CD14-positive monocyte (primary cell): ENCODE data around the gene TBPL2. TPM values are rescaled to one million over a fixed set of nuclear protein-coding genes. Genes with fewer than 3 reads are reported as not detected.

Experiments used
- DNase-seq, 3 donors: peaks; one replicate each; pipeline ENCODE4 v3.0.0-alpha.2; 2011 to 2022
- H2AFZ ChIP-seq: 2 replicates; pipeline ENCODE4 v1.6.0; 2012; ENCODE audit warnings: mild to moderate bottlenecking, low read depth, low read length, inconsistent platforms; ENCODE audit not compliant: insufficient read depth, poor library complexity, severe bottlenecking
- H3K27ac ChIP-seq, 2 donors: 1 replicate in 1 of 2; 2 replicates in 1 of 2; pipeline ENCODE4 v1.5.1; 2012 to 2013; ENCODE audit warnings: low read length in 2 of 2, control low read depth in 1 of 2, inconsistent platforms in 1 of 2, low read depth in 1 of 2, mild to moderate bottlenecking in 1 of 2
- H3K27me3 ChIP-seq, 2 donors: one replicate each; pipeline versions ENCODE4 v1.6.0 to v1.6.1; 2011 to 2013; ENCODE audit warnings: low read length in 2 of 2; ENCODE audit not compliant: control insufficient read depth in 2 of 2, insufficient read depth in 2 of 2
- H3K36me3 ChIP-seq, 2 donors: replicated peaks in 1 of 2; 1 replicate in 1 of 2; 2 replicates in 1 of 2; pipeline versions ENCODE4 v1.5.1 to v1.6.1; 2012 to 2013; ENCODE audit warnings: low read length in 2 of 2, control low read depth in 1 of 2, inconsistent platforms in 1 of 2, mild to moderate bottlenecking in 1 of 2; ENCODE audit not compliant: insufficient read depth in 2 of 2, control insufficient read depth in 1 of 2
- H3K4me1 ChIP-seq, 2 donors: 1 replicate in 1 of 2; 2 replicates in 1 of 2; pipeline versions ENCODE4 v1.5.1 to v1.6.1; 2012 to 2013; ENCODE audit warnings: low read length in 2 of 2, control low read depth in 1 of 2, inconsistent platforms in 1 of 2, mild to moderate bottlenecking in 1 of 2, moderate library complexity in 1 of 2; ENCODE audit not compliant: insufficient read depth in 2 of 2, control insufficient read depth in 1 of 2
- H3K4me2 ChIP-seq: replicated peaks from 2 replicates; pipeline ENCODE3; 2012; ENCODE audit warnings: low read length, moderate library complexity, mild to moderate bottlenecking; ENCODE audit not compliant: poor library complexity, severe bottlenecking; ENCODE audit errors: extremely low read depth
- H3K4me3 ChIP-seq, 3 experiments: fragments of 200-600 bp in 1 of 3; sonication (generic) in 1 of 3; replicated peaks in 1 of 3; 1 replicate in 2 of 3; 2 replicates in 1 of 3; pipeline ENCODE4 v1.5.1; 2011 to 2013; ENCODE audit warnings: low read length in 3 of 3, mild to moderate bottlenecking in 3 of 3, control low read depth in 2 of 3, low read depth in 2 of 3, inconsistent platforms in 1 of 3, moderate library complexity in 1 of 3
- H3K79me2 ChIP-seq: 2 replicates; pipeline ENCODE4 v1.6.0; 2012; ENCODE audit warnings: mild to moderate bottlenecking, control low read depth, inconsistent platforms, low read length, moderate library complexity; ENCODE audit not compliant: insufficient read depth
- H3K9ac ChIP-seq: 2 replicates; pipeline ENCODE4 v1.6.0; 2017; ENCODE audit warnings: low read length, mild to moderate bottlenecking; ENCODE audit not compliant: insufficient read depth, poor library complexity, severe bottlenecking
- H3K9me3 ChIP-seq, 2 donors: replicated peaks in 1 of 2; 1 replicate in 1 of 2; 2 replicates in 1 of 2; pipeline versions ENCODE4 v1.5.1 to v1.6.1; 2012 to 2013; ENCODE audit warnings: low read length in 2 of 2, control low read depth in 1 of 2; ENCODE audit not compliant: control insufficient read depth in 1 of 2, insufficient read depth in 1 of 2
- H4K20me1 ChIP-seq: 2 replicates; pipeline ENCODE4 v1.6.0; 2012; ENCODE audit warnings: mild to moderate bottlenecking, low read length, control low read depth, moderate library complexity; ENCODE audit not compliant: insufficient read depth
- H3K27ac Mint-ChIP-seq, 7 donors: one replicate each; pipeline ENCODE4 v1.8.0; 2020; ENCODE audit warnings: mild to moderate bottlenecking in 7 of 7, mixed read lengths in 7 of 7, moderate library complexity in 6 of 7, inconsistent platforms in 2 of 7
- H3K27me3 Mint-ChIP-seq, 3 donors: one replicate each; pipeline ENCODE4 v1.8.0; 2021 to 2022; ENCODE audit warnings: low read depth in 3 of 3, mild to moderate bottlenecking in 3 of 3, mixed read lengths in 3 of 3, moderate library complexity in 3 of 3, inconsistent platforms in 1 of 3
- H3K36me3 Mint-ChIP-seq, 2 donors: one replicate each; pipeline ENCODE4 v1.8.0; 2020; ENCODE audit warnings: mixed read lengths in 2 of 2, inconsistent platforms in 1 of 2, mild to moderate bottlenecking in 1 of 2
- H3K4me1 Mint-ChIP-seq: one replicate; pipeline ENCODE4 v1.8.0; 2020; ENCODE audit warnings: mild to moderate bottlenecking, mixed read lengths
- H3K4me3 Mint-ChIP-seq, 2 donors: one replicate each; pipeline ENCODE4 v1.8.0; 2020; ENCODE audit warnings: mild to moderate bottlenecking in 2 of 2, mixed read lengths in 2 of 2, moderate library complexity in 1 of 2
- H3K9me3 Mint-ChIP-seq, 7 donors: one replicate each; pipeline ENCODE4 v1.8.0; 2020 to 2022; ENCODE audit warnings: mixed read lengths in 7 of 7, mild to moderate bottlenecking in 6 of 7, moderate library complexity in 6 of 7, inconsistent platforms in 2 of 7
- CTCF ChIP-seq: fragments of 200-600 bp; IDR thresholded peaks from one replicate; pipeline ENCODE4 v1.8.0; 2022; ENCODE audit warnings: antibody characterized with exemption, mild to moderate bottlenecking
- WGBS: methylation state at CpG from one replicate; pipeline ENCODE4 v1.1.5; 2013; ENCODE audit warnings: missing lambda C conversion rate; ENCODE audit not compliant: insufficient coverage; 5-methylcytosine and 5-hydroxymethylcytosine counted together
- intact Hi-C, 2 donors: fragments of 100-400 bp; cut with micrococcal nuclease; formaldehyde crosslinking; loops; one replicate each; pipeline versions ENCODE4 v1.15.0 to v1.15.1; 2023
- polyA plus RNA-seq, 3 donors: library from polyadenylated mRNA; depleted of rRNA in 1 of 3; unstranded in 2 of 3; stranded (reverse) in 1 of 3; fragments of 300-500 nt in 2 of 3; fragments of >200 nt in 1 of 3; fragmentation: Illumina TruSeq in 2 of 3; gene quantifications; 1 replicate in 2 of 3; 2 replicates in 1 of 3; pipeline ENCODE4 v1.2.3, GENCODE V29; 2012 to 2021

Gene TBPL2
- polyA plus RNA-seq, 3 donors, result not detected

GRCh38 chr14:55454264-55455002, 14.0 kb upstream of the TBPL2 start:
- no peak overlapping the region for H3K4me2 ChIP-seq
- H3K9me3 ChIP-seq, result no peaks in the 10 kb centered on the region
- no peaks in the 10 kb centered on the region for H3K79me2 ChIP-seq
- no peak for TF ChIP-seq CTCF
- Mint-ChIP-seq H3K27me3 (peaks cover 0 to 2% (median 0%) of the 10 kb centered on the region in 3 donors), H3K4me1 (peaks cover 41% of the 10 kb centered on the region), H3K4me3 (peak overlapping the region in 1 of 2 donors; percentile 43), H3K36me3 (no peaks in the 10 kb centered on the region), H3K27ac (peak overlapping the region in 1 of 7 donors; percentile 59), H3K9me3 (no peaks in the 10 kb centered on the region)
- H3K4me3 ChIP-seq, result peak overlapping the region in 1 of 3 experiments; percentile 10
- H4K20me1 ChIP-seq, result no peaks in the 10 kb centered on the region
- intact Hi-C loops, result no loop called here
- H3K36me3 ChIP-seq, result no peaks in the 10 kb centered on the region
- peaks cover 26% of the 10 kb centered on the region in 2 donors for H3K4me1 ChIP-seq
- WGBS, result 51% methylated on average over 7 of the region's 13 CpGs
- H3K9ac ChIP-seq, result no peak overlapping the region
- peak; percentile 11 to 62 (median 44) for DNase-seq
- H2AFZ ChIP-seq, result peak overlapping the region; percentile 58
- no peak overlapping the region for H3K27ac ChIP-seq
- H3K27me3 ChIP-seq, result no peaks in the 10 kb centered on the region

GRCh38 chr14:55451950-55452349, 11.5 kb upstream of the TBPL2 start:
- no peak overlapping the region for H2AFZ ChIP-seq
- no peak for TF ChIP-seq CTCF
- intact Hi-C loops, result no loop called here
- no peaks in the 10 kb centered on the region for H3K79me2 ChIP-seq
- Mint-ChIP-seq H3K27me3 (peaks cover 0 to 2% (median 0%) of the 10 kb centered on the region in 3 donors), H3K4me3 (no peak overlapping the region), H3K36me3 (no peaks in the 10 kb centered on the region), H3K9me3 (no peaks in the 10 kb centered on the region), H3K27ac (no peak overlapping the region), H3K4me1 (peaks cover 32% of the 10 kb centered on the region)
- 67% methylated on average over 1 of the region's 2 CpGs for WGBS
- no peak overlapping the region for H3K27ac ChIP-seq
- H3K4me3 ChIP-seq, result no peak overlapping the region
- no peak for DNase-seq
- H3K9me3 ChIP-seq, result no peaks in the 10 kb centered on the region
- no peak overlapping the region for H3K9ac ChIP-seq
- no peaks in the 10 kb centered on the region for H3K27me3 ChIP-seq
- H4K20me1 ChIP-seq, result no peaks in the 10 kb centered on the region
- H3K36me3 ChIP-seq, result no peaks in the 10 kb centered on the region
- no peak overlapping the region for H3K4me2 ChIP-seq
- peaks cover 21 to 23% of the 10 kb centered on the region in 2 donors for H3K4me1 ChIP-seq
